HCEC 1CT (cell line): Measurements from ENCODE around the gene ARMC5.

Experiments
- DNase-seq: peaks from one replicate; pipeline ENCODE4 v3.0.0-alpha.2; 2017

Gene ARMC5

GRCh38 chr16:31464348-31464769, 5.1 kb downstream of the ARMC5 start:
- DNase-seq: no peak

DNA sequence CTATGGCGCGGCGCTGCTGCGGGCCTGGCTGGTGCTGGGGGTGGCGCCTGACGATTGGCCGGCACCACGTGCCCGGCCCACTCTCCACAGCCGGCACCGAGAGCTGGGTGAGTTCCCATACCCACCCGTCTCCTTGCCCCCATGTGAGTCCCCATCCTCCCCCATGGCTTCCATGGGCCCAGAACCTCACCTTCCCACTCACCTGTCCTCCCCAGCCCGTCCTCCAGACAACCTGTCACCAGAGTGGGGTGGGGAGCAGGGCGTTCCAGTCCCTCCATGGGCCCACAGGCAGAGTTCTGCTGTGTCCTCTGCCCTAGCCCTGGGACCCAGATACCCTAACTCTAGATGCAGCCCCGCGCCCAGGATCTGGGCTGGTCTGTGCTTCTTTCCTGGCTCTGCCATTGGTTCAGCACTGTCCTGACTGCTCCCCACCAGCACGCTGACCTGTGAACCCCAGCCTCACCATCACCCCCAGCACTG, 5.5 kb downstream of the ARMC5 start:
- DNase-seq: no peak

- no peak for DNase-seq
Observed at GRCh38 chr16:31465788-31466370, 6.6 kb downstream of the ARMC5 start.

DNA sequence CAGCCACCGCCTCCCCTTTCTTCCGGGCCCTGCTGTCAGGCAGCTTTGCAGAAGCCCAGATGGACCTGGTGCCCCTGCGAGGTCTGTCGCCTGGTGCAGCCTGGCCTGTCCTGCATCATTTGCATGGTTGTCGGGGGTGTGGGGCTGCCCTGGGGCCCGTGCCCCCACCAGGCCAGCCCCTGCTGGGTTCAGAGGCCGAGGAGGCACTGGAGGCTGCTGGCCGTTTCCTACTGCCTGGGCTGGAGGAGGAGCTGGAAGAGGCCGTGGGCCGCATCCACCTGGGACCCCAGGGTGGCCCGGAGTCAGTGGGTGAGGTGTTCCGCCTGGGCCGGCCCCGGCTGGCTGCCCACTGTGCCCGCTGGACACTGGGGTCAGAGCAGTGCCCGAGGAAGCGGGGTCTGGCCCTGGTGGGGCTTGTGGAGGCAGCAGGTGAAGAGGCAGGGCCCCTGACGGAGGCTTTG, 7.1 kb downstream of the ARMC5 start:
- no peak for DNase-seq

GRCh38 chr16:31467151-31467773, 8.0 kb downstream of the ARMC5 start:
- no peak for DNase-seq

GRCh38 chr16:31467858-31468257, 8.6 kb downstream of the ARMC5 start:
- no peak for DNase-seq

- no peak for DNase-seq
Observed at GRCh38 chr16:31470615-31471014, 11.3 kb downstream of the ARMC5 start.

DNA sequence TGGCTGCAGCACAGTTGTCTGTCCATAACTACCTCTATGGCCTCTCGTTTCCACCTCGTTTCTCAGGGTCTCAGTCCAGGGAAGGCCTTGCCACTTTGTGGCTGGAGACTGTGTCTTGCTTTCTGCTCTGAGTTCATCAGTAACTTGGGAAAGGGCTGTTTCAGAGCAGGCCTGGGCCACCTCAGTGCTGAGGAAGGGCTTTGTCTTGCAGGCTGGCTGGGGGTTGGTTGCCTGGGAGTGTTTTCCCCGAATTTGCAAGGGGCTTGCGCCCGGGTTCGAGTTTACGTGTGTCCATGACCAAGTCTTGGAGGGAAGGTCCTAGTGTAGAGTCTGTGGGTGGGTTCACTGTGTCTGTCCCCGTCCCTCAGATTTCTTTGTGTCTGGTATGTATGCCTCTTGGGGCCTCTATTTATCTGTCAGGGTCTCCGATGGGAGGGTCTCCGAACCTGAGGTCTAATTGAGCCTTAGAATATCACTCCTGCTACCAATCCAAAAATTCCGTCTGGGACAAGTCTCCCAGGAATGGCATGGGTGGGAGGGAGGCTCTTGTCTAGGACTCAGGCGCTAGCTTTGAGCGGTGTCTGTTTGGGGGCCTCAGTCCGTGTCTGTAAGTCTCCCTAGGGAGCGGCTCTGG, 12.1 kb downstream of the ARMC5 start:
- no peak for DNase-seq

DNA sequence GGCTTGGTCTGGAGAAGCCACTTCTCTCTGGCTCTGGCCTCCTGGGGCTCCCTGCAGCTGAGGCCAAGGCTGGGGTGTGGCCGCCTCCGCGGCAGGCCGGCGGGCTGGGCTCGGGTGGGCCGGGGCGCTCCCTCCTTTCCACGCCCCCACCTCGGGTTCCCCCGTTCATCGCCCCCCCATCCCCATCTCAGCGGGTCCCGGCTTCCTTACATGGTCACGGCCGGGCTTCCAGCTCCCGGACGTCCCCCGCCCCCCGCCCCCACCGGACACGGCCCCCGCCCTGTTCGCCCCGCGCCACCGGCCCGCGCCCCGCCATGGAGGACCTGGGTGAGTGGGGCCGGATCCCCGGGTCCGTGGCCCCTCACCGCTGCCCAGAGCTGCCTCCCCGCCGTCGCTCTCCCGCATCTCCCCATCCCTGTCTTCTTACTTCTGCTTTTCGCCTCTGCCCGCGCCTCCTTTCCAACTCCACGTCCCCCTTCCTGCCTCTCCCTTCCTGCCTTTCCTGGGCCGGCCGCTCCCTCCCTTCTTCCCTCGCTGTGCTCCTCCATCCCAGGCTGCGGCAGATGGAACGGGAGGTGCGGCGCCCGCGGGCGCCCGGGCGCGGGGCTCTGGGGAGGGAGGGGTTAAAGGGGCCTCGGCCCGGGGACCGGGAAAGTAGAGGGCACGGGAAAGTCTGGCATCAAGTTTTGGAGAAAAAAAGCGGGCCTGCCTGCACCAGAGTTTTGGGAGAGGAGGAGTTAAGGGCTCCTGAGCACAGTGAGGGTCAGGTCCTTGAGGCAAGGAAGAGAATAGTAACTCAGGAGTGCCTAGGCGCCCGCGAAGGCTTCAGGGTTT, 12.8 kb downstream of the ARMC5 start, which contains the start of gene TGFB1I1:
Gene TGFB1I1, plus strand, starts transcription at position 278 of the 834 bp plus-strand sequence. Its CDS starts 37 bp downstream, at position 315.
- DNase-seq: peak; percentile 81

DNA sequence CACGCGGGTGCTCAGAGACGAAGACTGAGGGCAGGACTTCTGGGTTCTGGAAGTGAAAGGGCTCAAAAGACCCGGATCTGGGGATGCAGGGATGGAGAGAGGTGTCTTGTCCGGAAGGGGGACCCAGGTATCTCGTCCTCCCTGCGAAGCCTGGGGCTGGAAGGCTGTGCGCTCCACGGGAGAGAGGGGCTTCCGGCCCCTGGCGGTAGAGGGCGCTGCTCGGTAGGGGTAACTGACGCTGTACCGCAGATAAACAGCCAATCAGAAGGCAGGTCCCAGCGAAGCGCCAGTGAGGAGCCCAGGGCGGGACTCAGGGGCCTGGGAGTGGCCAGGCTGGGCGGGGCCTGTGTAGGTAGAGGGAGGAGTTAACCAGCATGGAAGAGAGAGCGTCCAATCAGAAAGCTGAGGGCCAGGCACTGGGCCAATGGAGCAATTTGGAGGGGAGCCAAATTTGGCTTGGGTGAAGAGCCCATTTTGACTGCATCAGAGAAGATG, 13.5 kb downstream of the ARMC5 start:
- DNase-seq: peak; percentile 86

- no peak for DNase-seq
Observed at GRCh38 chr16:31473264-31473984, 14.1 kb downstream of the ARMC5 start.

- DNase-seq: no peak
Observed at GRCh38 chr16:31474173-31474714, 14.9 kb downstream of the ARMC5 start.

- DNase-seq: no peak
Observed at GRCh38 chr16:31474773-31475738, 15.8 kb downstream of the ARMC5 start.

- DNase-seq: no peak
Observed at GRCh38 chr16:31475946-31476302, 16.6 kb downstream of the ARMC5 start.

GRCh38 chr16:31476303-31477219, 17.3 kb downstream of the ARMC5 start:
- no peak for DNase-seq

- no peak for DNase-seq
Observed at GRCh38 chr16:31477220-31478216, 18.2 kb downstream of the ARMC5 start.

GRCh38 chr16:31478956-31479355, 19.7 kb downstream of the ARMC5 start:
- DNase-seq: no peak

DNA sequence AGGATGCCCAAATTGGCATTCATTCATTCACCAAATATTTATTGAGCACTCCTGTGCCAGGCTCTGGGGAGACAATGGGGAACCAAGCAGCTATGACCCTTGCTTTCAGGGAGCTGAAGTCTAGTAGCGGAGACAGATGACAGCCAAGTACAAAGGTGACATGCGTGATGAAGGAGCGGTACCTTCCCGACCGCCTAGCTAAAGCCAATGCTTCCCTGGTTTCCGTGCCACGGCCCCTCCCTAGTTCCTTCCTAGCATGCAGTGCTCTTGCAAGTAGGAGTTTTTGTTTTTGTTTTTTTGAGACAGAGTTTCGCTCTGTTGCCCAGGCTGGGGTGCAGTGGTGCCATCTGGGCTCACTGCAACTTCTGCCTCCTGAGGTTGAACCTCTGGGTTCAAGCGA, 20.4 kb downstream of the ARMC5 start:
- DNase-seq: no peak
